GM19372 (cell line): ENCODE results near the gene RFX1.

Experiments
- ATAC-seq: cut with Tn5 transposase; IDR thresholded peaks from one replicate; pipeline ENCODE4 v1.9.1; 2021; ENCODE audit warnings: mild to moderate bottlenecking, low read depth, moderate library complexity; ENCODE audit not compliant: unreplicated experiment

RFX1 gene

DNA sequence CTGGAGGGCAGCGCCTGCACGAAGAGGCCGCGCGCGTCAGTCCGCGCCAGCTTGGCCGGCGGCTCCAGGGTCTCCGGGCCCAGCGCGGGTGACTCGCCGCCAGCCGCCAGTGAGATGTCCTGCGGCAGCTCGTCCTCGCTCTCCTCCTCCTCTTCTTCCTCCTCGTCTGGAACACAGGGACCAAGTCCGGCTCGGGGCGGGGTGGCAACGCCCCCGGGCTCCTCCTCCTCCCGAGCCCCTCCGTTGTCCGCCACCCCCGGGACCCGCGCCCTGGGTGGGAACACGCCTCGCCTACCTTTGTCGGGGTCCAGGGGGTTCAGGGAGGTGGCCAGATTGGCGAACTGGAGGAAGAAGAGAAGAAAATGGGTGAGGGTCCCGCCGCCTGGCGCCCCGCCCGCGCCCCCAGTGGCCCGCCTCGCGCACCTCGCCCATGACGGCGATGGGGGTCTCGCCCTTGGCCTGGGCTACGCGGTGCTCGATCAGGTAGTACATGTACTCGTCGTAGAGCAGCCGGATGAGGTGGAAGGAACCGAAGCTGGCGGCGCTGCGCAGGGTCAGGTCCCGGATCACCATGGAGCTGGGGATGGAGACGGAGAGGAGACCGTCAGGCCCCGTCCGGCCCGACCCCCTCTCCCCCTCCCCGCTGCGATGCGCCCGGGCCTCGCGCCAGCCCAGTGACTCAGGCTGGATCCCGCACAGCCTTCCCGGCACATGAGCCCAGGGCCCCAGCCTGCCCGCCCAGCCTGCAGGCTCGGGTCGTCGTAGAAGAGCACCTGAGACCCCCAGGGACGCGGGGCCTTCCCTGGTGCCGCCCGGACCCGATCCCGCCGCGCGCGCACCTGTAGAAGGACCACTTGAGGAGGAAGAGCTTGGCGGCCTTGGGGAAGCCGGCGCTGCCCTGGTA lies 43.2 kb downstream of the RFX1 start:
- ATAC-seq = no peak

- ATAC-seq = no peak
Observed at GRCh38 chr19:13961826-13962698, 44.1 kb downstream of the RFX1 start.

DNA sequence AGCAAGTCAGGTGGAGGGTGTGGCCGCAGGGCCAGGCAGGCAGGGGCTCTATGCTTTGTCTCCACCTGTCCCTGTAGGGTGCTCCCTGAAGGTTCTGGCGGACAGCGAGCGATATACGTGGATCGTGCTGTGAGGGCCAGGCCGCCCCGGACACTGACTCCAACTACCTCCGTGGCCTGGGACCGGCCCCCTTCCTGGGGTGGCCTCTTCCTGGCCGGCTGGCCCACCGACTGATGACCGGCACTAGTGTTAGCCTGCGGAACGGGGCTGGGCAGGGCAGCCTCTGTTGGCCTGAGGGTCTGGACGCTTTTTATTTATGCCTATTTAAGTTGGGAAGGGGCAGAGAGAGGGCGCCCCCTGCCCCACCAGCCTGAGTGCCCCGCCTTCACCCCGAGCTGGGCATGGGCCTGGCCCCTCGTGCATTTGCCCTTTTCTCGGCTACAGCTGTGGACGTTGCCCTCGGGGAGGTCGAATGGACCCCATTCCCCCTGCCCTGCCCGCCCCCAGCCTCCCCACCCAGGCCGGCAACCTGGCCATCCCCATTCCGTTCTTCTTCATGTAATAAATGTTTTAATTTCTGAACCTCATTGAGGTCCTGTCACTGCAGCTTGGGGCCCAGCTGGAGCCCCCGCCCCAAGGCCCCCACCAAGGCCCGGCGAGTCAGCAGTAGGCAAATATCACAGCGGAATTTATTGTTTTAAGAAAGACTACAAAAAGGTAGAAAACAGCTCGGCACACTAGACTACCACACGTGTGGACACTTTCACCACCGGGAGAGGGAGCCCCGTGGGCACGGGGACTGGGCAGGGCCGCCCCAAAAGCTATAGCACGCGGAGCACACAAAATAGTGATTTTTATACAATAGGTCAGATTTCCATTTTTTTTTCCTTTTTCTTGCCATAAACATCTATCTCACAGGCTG lies 45.0 kb downstream of the RFX1 start:
- no peak for ATAC-seq

DNA sequence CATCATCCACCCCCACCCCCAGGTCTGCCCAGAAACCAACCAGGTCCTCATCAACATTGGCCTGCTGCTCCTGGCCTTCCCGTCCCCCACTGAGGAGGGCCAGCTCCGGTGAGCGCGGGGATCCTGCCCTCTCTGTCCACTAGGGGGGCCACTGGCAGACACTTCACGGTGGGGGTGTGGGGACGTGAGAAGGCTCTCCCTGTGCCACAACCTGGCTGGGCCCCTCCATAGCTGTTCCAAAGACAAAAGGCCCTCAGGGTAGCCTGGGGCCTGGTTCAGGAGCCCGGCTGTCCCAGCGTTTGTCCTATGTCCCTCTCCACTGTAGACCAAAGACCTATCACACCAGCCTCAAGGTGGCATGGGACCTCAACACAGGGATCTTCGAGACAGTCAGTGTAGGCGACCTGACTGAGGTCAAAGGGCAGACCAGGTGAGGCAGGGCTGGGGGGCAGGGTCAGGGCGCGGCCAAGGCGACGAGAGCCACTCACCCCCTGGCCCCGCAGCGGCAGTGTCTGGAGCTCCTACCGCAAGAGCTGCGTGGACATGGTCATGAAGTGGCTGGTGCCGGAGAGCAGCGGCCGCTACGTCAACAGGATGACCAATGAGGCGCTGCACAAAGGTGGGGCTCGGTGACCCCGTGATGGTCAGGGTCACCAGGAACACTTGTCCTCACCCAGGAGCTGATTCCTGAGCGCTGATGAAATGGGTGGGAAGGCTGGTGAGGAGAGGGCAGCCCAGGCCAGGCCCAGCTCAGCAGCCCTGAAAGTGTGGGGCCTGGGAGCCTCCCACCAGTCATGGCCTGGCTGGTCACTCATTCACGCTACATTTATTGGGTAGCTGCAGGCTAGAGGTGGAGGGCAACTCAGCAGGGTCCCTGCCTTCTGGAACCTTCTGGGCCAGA lies 45.9 kb downstream of the RFX1 start:
- ATAC-seq = no peak

GRCh38 chr19:13959141-13959961 lies 46.8 kb downstream of the RFX1 start:
- ATAC-seq = no peak

DNA sequence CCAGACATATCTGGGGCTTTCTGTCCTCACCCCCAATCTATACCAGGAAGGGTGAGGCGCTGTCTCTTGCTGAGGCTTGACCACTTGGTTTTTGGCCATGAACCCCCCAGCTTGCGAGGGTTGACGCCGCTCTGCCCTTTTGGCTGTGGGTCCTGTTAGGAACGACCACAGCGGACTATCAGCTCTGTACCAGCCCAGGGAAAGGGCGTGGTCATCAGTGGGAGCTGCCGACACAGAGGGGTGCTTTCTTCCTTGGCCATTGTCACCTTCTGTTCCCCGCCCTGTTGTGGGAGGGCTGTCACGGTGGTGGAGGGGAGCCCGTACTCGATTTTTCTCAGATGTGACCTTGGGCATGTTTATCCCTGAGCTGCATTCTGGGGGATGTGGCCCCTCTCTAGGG lies 48.1 kb downstream of the RFX1 start:
- ATAC-seq = no peak

- ATAC-seq = no peak
Observed at GRCh38 chr19:13957051-13957450, 49.1 kb downstream of the RFX1 start.

DNA sequence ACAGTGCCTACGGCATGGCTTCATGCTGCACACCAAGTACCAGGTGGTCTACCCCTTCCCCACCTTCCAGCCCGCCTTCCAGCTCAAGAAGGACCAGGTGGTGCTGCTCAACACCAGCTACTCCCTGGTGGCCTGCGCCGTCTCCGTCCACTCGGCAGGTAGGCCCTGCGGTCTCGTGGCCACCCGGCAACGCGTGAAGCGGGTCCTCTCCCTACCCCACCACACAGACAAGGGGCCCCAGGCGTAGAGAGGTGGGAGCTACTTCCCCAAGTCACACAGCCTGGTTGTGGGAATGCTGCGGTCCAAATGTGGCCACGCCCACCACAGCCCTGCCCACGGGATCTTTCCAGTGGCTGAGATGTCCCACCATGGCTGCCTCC lies 49.8 kb downstream of the RFX1 start:
- no peak for ATAC-seq

GRCh38 chr19:13955662-13956364 lies 50.3 kb downstream of the RFX1 start:
- no peak for ATAC-seq

GRCh38 chr19:13954185-13954584 lies 51.9 kb downstream of the RFX1 start:
- no peak for ATAC-seq

DNA sequence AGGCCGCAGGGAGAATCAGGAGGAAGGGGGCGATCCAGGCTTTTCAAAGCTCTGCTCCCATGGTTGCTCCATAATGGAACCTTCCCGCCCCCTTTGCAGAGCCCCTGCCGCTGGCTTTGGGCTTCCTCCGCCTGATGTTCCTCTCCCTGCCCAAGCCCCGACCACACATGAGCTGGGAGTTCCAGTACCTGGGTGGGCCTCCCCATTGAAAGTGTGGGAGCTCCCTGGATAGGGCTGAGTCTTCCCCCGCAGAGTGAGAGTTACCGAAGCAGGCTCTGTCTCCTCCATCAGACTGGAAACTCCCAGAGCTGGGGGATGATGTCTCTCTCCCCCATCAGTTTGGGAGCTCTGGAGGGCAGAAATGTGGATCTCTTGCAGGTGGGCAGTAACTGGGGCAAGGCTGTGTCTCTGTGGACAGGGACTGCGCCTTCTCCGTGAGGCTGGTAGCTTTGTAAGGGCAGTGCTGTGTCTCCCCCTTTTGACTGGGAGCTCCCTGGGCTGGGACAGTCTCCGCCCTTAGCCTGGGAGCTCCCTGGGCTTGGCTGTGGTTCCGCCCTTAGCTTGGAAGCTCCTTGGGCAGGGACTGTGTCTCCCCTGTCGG lies 53.1 kb downstream of the RFX1 start:
- ATAC-seq = no peak

GRCh38 chr19:13952154-13952930 lies 53.8 kb downstream of the RFX1 start, which contains the start of gene DCAF15:
Gene DCAF15, plus strand, starts transcription at chr19:13952509. Its CDS starts 4 bp downstream, at chr19:13952513.
- peak; percentile 97 for ATAC-seq

- ATAC-seq = no peak
Observed at GRCh38 chr19:13951799-13952153, 54.3 kb downstream of the RFX1 start.

DNA sequence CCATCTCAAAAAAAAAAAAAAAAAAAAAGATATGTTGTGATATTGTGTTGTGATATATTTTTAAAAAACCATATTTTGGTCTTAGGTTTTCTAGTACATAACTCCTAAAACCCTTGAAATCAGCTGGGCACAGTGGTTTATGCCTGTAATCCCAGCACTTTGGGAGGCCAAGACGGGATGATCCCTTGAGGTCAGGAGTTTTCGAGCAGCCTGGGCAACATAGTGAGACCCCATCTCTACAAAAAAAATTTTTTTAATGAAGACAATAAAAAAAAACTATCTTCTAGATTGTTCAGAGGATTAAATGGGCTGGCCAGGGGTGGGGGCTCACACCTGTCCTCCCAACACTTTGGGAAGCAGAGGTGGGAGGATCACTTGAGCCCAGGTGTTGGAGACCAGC lies 55.1 kb downstream of the RFX1 start:
- no peak for ATAC-seq

- ATAC-seq = no peak
Observed at GRCh38 chr19:13946414-13946813, 59.7 kb downstream of the RFX1 start.

DNA sequence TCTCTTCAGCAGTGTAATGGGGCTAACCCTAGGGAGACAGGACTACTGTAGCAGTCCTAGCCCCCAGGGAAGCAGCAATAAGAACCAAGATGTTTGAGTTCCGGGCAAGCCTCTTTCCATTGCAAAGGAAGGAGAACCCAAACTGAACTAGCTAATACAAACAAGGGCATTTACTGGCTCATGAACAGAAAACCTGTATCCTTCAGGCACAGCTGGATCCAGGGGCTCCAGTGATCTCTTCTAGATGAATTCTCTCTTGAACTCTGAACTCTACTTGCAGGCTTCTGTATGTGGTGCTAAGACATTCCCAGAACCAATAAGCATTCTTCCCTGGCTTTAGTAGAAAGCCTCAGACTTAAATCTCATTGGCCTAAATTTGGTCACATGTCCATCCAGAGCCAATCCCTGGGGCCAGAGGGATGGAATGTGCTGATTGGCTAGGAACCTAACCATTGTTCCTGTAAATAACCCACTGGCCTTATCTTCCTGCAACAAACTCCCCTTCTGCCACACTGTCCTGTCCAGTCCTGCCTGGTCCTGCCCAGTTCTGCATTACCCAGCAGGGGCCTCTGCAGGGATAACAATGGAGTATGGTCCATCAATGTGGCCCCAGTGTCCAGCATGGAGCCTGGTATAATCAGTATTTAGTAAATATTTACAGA lies 64.0 kb downstream of the RFX1 start:
- no peak for ATAC-seq
